Measurements from ENCODE around the gene MST1R.
A peak's percentile ranks its signal among the peaks of the same experiment; 100 is the strongest.

Gene MST1R

DNA sequence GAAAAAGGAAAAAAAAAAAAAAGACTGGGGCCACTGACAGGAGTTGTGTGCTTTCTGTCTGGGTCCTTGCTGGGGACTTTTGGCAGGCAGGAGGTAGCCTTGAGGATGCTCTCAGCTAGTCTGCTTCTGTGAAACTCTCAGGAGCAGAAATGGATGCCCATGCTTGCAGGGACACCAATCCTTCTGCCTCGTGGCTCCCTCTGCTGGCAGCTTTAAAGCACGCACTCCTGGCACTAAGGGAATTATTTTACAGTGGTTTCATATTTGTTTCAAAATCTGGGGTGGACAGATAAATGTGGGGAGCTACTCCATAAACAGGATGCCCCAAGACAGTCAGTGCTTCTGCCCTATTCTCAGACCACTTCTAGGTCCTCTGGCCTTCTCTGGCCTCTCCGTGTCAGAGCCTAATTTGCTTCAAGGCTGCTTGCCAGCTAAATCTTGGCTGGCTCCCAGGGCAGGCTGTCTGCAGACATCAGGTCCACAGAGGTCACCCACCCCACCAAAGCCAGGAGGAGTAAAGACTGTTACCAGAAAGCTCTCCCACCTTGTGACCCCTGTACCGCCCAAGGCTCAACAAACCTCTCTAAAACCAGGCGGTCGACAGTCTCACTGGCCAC is 64.4 kb downstream of the MST1R start:
- DNase-seq (ENCODE audit: low spot score): peak; percentile 78
